Stimulated activated CD8-positive, alpha-beta memory T cell treated with anti-CD3 and anti-CD28 coated beads, Interleukin-12 subunit alpha, Interleukin-12 subunit beta, amount 100 ng/mL, for 1 hour (primary cell): ENCODE measurements around the gene CELSR1.
"Not testable (repeated sequence)": the region's sequence is repeated elsewhere in the genome, so short reads cannot be mapped to it uniquely, and the experiment has no call there.

Source experiments
- DNase-seq: peaks from one replicate; pipeline ENCODE4 v3.0.0-alpha.2; 2020; ENCODE audit warnings: low read depth

The CELSR1 gene

GRCh38 chr22:46481386-46481785 is 56.0 kb downstream of the CELSR1 start:
- no peak for DNase-seq

DNA sequence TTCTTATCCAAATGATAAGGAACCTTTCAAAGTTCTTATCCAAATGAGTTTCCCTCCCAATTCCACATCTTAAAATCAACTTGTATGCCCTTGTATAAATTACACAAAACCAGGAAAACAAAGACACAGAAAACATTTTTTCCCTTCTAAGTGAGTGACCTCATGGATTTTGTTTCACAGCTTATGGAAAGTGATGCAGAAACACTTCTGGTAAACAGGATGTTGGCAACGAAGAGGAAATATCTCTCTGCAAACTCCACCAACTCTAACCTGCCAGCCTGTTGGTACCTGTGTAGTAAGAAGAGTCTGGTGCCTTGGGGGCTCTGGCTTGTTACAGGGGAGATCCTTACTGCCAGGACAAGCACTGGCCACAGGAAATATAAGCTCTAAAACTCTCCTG is 57.0 kb downstream of the CELSR1 start:
- no peak for DNase-seq

- DNase-seq, result no peak
Observed at GRCh38 chr22:46479046-46479445, 58.4 kb downstream of the CELSR1 start.

DNA sequence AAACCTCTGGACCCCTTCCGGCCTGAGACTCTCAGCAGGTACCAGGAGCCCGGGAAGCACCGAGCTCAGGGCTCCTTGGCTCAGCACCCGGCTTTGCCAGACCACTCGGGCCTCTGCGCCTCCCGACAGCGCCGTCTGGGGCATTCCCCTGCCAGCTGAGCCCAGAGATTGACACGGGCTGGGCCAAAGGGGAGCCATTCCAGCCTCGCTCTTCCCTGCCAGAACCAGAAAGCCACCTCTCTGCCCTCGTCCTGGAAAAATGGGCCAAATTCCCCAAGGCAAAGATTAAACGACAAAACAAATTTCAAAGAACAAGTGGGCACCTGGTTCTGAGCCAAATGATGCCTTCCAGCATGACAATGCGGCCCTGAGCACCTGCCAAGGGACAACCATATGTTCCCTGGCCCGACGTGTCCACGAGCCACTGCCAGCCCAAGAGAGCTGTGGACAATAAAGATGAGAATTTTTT is 59.3 kb downstream of the CELSR1 start:
- DNase-seq, result no peak

- DNase-seq, result no peak
Observed at GRCh38 chr22:46476547-46476941, 60.9 kb downstream of the CELSR1 start.

GRCh38 chr22:46473896-46474557 is 63.4 kb downstream of the CELSR1 start:
- DNase-seq, result no peak

GRCh38 chr22:46473021-46473779 is 64.2 kb downstream of the CELSR1 start:
- no peak for DNase-seq

GRCh38 chr22:46472722-46473016 is 64.8 kb downstream of the CELSR1 start:
- DNase-seq, result no peak

DNA sequence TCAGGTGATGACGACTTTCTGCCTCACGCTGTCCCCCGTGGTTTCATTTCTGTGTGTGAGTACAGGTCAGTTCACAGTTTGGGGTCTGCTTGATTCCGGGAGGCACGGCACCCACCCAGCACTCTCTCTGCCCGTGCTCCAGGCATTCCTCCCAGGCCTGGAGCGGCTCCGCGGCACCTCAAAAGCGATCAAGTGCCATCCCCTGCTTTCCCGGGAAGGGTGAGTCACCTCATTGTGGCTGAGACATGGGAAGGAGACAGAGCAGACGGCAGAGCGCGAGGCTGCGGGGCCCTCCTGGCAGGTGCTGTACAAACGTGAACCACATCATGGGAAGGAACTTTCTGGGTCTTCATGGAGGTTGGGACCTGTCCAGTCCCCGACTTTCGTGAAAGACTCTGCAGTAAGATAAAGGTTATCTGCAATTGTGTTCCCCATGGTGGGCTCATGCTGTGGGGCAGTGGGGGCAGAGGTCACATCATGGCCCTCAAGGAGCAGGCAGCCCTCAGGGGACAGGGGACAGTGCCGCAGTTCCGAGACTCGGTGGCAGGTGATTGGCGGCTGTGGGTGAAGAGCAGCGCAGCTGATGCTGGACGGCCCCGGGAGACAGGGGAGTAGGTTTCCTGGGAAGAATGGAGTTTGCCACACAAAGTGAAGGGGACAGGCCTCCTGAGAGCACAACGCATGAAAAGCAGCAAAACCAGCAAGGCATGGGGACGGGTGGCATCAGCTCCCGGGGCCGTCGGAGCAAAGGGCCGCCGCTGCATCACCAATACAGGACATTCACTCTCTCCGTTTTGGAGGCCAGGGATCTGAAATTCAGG is 65.3 kb downstream of the CELSR1 start:
- no peak for DNase-seq

GRCh38 chr22:46471330-46471729 is 66.1 kb downstream of the CELSR1 start:
- not testable (repeated sequence) for DNase-seq

DNA sequence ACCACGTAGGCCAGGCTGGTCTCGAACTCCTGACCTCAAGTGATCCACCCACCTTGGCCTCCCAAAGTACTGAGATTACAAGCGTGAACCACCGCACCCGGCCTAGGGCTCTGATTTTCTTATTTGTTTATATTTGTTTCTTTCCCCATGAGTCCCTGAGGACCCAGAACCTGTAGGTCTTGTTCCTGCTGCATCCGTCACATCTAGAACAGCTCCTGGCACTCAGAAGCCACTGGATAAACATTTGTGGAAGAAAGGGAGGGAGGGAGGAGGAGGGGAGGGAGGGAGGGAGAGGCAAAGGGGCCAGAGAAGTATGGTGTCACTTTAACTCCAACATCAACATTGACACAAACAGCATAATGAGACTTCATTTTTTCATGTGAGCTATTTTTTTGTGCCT is 67.7 kb downstream of the CELSR1 start:
- DNase-seq, result no peak

- no peak for DNase-seq
Observed at GRCh38 chr22:46467006-46467405, 70.4 kb downstream of the CELSR1 start.

DNA sequence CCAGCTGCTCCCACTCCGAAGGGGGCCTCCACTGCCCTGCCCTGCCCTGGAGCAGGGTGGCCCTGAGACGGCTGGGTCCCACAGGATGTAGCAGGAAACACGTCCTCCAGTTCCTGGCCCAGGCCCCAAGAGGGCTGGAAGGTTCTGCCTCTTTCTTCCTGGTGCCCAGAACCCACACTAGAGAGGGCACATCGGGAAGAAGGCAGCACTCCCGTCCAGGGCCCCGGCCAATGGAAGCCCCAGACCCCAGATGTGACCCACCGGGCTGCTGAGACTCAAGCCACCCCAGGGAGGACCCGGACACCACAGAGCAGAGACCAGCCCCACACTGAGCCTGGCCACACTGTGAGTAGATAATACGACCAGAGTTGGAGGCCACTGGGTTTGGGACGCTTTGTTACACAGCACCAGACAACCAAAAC is 71.2 kb downstream of the CELSR1 start:
- DNase-seq, result no peak

DNA sequence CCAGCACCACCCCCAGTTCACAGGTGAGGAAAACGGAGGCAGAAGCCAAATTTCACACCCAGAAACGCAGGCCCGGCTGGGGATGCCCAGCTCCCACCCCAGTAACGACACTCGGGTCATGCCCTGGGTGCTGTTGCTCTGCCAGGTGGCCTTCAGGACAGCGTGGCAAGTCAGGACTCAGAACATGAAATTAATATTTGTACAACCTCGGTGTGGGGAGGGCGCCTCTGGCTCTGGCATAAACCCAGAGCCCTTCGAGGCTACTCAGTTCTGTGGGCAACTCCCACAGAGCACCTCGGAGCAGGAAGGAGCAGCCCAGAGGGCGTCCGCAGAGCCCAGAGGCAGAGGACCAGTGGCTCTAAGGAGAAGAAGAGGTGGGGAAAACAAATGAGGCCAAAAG is 71.6 kb downstream of the CELSR1 start:
- DNase-seq, result no peak

GRCh38 chr22:46465345-46465720 is 72.1 kb downstream of the CELSR1 start:
- DNase-seq, result no peak

DNA sequence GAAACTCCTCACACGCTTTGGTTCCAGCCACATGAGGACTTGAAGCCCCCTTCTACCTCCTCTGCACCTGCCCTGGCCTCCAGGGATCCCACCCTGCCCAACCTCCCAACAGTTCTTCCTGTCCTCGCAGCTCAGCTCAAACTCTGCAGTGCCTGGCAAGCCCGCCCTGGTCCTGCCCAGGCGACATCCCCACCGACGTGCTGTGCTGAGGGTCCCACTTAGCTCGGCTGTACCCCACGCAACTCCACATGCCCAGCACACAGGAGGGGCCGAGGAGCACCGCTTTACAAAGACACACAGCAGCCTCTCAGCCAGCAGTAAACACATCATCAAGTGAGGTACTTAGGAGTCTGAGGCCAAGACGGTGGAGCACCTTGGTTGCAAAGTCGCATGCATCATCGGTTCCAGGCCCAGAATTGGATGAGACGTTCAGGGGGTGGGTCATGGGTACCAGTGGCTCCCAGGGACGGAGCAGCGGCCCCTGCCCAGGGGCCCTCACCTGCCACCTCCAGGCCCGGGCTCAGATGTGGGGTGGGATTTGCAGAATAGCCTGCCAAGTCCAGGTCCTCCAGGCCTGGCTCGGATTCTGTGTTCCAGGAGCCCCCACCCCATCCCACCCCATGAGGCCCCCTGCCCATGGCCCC is 72.6 kb downstream of the CELSR1 start:
- no peak for DNase-seq

DNA sequence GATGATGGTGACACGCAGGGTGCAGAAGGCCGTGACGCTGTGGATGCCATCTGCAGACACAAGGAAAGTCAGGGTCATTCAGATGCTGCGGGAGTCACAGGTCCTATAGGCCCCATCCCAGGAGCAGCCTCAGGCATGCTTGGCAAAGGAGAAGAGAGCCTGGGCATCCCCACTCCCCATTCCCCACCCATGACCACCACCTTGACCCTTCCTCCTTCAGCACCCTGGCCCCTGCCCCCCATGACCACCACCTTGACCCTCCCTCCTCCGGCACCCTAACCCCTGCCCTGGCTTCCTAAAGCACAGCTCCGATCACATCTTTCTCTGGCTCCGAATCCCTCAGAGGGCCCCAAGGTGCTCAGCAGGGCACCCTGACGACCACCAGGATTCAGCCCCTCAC is 73.1 kb downstream of the CELSR1 start:
- DNase-seq, result no peak

- DNase-seq, result no peak
Observed at GRCh38 chr22:46463435-46464227, 73.8 kb downstream of the CELSR1 start.

GRCh38 chr22:46462726-46463371 is 74.6 kb downstream of the CELSR1 start:
- DNase-seq, result no peak

- DNase-seq, result no peak
Observed at GRCh38 chr22:46461566-46462180, 75.7 kb downstream of the CELSR1 start.

DNA sequence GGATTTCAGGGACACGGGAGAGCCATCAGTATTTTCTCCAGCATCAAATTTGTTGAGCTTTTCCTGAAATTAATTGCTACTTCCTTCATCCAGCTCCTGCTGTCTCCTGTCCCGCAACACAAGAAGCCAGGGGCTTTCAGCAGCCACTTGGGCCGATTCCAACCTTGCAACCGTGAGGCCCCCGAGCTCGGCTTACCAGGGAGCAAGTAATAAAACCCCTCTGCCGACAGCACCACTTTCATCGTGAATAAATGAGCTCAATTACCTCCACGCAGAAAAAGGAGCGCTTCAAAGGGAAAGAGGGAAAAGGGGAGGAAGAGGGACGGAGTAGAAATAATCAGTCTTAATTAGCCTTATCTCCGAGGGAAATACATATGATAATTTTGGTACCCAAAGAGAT is 76.6 kb downstream of the CELSR1 start:
- no peak for DNase-seq
